ENCODE measurements around the gene CRISPLD2. TPM values are rescaled to one million over a fixed set of nuclear protein-coding genes. Genes with fewer than 3 reads are reported as not detected.
A peak's percentile ranks its signal among the peaks of the same experiment; 100 is the strongest.
"Not testable (repeated sequence)": the region's sequence is repeated elsewhere in the genome, so short reads cannot be mapped to it uniquely, and the experiment has no call there.

Gene CRISPLD2
- total RNA-seq, 1 experiment from 2014 or later = 2.0 TPM

DNA sequence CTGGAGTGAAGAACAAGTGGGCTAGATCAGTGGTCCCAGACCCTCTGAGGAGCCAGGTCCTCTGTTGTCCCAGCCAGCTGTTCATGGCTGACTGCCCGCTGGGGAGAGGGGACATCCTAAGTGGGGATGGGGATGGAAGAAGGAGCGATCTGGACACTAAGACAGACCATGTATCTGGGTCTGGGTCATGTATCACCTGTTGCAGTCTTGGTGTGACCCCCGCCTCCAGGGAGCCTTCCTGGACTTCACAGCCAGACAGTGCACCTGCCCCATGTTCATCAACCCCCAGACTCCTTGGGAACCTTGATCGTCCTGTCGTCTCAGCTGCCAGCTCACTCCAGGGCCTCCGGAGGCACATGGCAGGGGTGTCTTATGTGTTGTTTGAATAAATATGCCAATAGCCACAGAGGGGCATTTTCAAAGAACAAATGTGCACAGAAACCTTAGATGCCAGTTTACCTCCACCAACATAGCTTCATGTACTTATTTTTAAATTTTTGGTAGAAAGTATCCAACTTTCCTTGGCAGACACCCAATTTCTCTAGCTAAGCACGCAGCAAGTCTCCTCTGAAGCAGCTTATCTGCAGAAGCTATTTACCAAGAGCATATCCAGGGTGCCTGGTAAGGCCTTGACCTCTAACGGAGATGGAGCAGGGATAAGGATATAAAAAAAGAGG is 43.2 kb downstream of the CRISPLD2 start:
- H3K4me3 ChIP-seq (ENCODE audit: insufficient read depth, low read depth, low read length) = no peak overlapping the region
- H3K27me3 ChIP-seq (ENCODE audit: control insufficient read depth, insufficient read depth, low read length) = no peaks in the 10 kb centered on the region
- peaks cover 1% of the 10 kb centered on the region; the same call in 1 of the 2 replicates for H3K36me3 ChIP-seq (replicated peaks; ENCODE audit: control insufficient read depth, insufficient read depth, low read length)
- peak; percentile 6 for DNase-seq

DNA sequence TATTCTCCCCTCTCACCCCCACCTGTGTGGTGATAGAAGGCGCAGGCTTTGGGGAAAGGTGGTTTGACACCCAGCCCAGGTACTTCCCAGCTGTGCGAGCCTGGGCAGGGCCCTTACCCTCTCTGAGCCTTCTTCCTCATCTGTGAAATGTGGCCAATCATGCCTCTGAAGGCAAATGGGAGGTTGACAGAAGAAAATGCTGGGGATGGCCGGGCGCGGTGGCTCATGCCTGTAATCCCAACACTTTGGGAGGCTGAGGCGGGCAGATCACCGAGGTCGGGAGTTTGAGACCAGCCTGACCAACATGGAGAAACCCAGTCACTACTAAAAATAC is 43.7 kb downstream of the CRISPLD2 start:
- Histone ChIP-seq H3K36me3 (replicated peaks; ENCODE audit: control insufficient read depth, insufficient read depth, low read length) (peaks cover 1% of the 10 kb centered on the region; the same call in 1 of the 2 replicates), H3K4me3 (ENCODE audit: insufficient read depth, low read depth, low read length) (no peak overlapping the region), H3K27me3 (ENCODE audit: control insufficient read depth, insufficient read depth, low read length) (no peaks in the 10 kb centered on the region)
- peak; percentile 9 for DNase-seq

DNA sequence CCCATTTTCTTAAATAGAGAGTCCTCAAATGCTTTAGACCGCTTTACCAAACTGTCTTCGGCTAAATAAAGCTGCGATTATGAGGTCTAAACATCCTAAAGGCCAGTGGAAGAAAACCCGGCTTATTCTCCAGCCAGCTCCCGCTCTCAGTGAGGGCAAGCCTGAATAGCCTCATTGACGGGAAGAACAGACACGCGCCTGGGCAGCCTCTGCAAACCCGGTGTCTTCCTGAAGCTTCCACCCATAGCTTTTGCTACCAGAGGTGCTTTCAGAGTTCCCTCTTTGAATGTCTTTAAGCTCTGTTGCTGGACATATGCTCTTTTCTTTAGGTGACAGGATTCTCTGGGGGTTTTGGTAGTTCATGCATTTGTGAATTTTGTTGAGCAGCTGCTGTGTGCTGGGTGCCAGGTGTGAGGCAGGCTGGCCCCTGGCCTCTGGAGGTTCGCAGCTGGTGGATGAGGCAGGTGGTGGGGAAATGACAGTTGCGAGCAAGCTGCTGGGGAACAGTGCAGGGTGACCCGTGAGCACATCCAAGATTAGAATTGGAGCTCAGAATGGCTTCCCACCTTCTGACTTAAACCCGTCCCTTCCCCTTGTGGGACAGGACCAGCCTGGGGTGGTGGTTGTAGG is 44.7 kb downstream of the CRISPLD2 start:
- H3K4me3 ChIP-seq (ENCODE audit: insufficient read depth, low read depth, low read length) = no peak overlapping the region
- H3K36me3 ChIP-seq (replicated peaks; ENCODE audit: control insufficient read depth, insufficient read depth, low read length) = peaks cover 1% of the 10 kb centered on the region; the same call in 1 of the 2 replicates
- no peaks in the 10 kb centered on the region for H3K27me3 ChIP-seq (ENCODE audit: control insufficient read depth, insufficient read depth, low read length)
- peak; percentile 40 for DNase-seq

DNA sequence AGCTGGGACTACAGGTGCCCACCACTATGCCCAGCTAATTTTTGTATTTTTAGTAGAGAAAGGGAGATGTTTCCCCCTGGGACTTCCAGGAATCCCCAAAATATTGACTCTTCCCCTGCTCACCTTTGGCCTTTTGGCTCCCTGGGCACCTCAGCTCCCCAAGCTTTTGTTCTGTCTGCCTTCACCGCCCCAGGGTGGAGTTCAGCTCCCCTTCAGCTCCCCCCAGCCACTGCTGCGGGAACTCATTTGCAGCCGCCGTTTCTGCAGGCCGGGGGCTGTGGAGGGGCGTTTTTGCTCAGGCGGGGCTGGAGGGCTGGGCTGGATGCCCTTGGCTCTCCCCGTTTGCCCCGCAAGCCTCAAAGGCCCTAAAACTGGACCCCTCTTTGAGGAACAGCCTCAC is 47.9 kb downstream of the CRISPLD2 start:
- no peak overlapping the region for H3K4me3 ChIP-seq (ENCODE audit: insufficient read depth, low read depth, low read length)
- no peaks in the 10 kb centered on the region for H3K27me3 ChIP-seq (ENCODE audit: control insufficient read depth, insufficient read depth, low read length)
- no peak for DNase-seq
- no peaks in the 10 kb centered on the region; the same call in 1 of the 2 replicates for H3K36me3 ChIP-seq (replicated peaks; ENCODE audit: control insufficient read depth, insufficient read depth, low read length)

DNA sequence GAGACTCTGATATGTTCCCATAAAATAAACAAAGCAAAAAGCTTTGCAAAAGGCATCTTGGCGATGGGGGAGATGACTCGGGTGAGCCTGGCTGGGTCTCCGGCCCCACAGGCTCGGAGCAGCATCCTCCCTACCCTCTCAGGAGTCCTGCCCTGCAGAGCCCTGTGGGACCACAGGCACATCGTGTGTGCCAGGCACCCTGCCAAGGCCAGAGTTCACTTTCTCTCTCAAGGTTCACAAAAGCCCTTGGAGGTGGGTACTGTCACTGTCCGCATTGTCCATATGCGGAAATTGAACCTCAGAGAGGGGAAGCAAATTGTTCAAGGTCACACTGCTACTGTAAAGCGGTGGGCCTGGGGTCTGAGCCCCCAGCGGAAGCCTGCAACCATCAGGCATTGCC is 48.5 kb downstream of the CRISPLD2 start:
- no peak for DNase-seq
- H3K4me3 ChIP-seq (ENCODE audit: insufficient read depth, low read depth, low read length) = no peak overlapping the region
- no peaks in the 10 kb centered on the region; the same call in 1 of the 2 replicates for H3K36me3 ChIP-seq (replicated peaks; ENCODE audit: control insufficient read depth, insufficient read depth, low read length)
- H3K27me3 ChIP-seq (ENCODE audit: control insufficient read depth, insufficient read depth, low read length) = no peaks in the 10 kb centered on the region

DNA sequence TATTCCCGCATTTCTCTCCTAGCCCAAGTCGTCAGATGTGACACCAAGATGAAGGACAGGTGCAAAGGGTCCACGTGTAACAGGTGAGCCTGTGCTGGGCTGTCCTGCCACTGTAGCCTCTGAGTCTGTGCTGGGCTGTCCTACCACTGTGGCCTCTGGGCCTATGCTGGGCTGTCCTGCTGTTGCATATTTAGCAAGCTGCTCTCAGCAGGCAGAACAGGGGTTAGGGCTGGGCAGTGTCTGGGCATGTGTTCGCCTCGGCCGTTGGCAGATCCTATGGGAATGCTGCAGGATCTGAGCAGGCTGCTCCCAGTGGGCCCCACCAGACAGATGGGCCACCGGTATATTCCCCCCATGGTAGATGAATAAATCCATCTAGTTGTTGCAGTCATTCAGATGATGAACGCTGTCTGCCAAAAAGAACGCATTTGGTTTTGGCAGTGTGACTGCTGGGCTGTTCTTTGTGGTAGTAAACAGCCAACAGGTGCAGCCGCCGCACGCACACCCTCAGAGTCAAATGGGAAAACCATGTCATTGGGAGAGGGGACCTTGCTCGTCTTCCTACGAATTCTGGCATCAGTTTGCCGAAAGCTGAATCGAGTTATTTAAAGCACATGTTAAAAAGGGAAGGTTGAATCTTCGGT is 49.2 kb downstream of the CRISPLD2 start:
- H3K36me3 ChIP-seq (replicated peaks; ENCODE audit: control insufficient read depth, insufficient read depth, low read length) = no peaks in the 10 kb centered on the region; the same call in 1 of the 2 replicates
- H3K4me3 ChIP-seq (ENCODE audit: insufficient read depth, low read depth, low read length) = no peak overlapping the region
- no peaks in the 10 kb centered on the region for H3K27me3 ChIP-seq (ENCODE audit: control insufficient read depth, insufficient read depth, low read length)
- no peak for DNase-seq

DNA sequence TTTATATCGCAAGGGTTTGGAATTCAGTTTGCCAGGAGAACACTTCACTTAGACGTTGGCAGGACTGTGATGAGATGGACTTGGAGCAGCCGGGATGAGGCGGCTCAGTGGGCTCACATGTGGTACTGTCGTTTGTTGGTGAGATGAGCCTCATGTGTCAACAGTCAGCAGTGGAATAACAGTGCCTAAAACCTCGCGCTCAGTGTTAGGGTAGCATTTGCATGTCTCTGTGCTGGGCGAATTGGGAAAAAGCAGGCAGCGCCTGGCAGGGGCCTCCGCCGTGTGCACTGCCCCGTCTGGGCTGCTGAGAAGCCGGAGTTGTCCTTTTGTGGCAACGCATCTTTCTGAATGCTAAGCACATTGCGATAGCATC is 49.7 kb downstream of the CRISPLD2 start:
- H3K36me3 ChIP-seq (replicated peaks; ENCODE audit: control insufficient read depth, insufficient read depth, low read length) = peaks cover 2% of the 10 kb centered on the region; the same call in 1 of the 2 replicates
- DNase-seq = no peak
- no peak overlapping the region for H3K4me3 ChIP-seq (ENCODE audit: insufficient read depth, low read depth, low read length)
- no peaks in the 10 kb centered on the region for H3K27me3 ChIP-seq (ENCODE audit: control insufficient read depth, insufficient read depth, low read length)

DNA sequence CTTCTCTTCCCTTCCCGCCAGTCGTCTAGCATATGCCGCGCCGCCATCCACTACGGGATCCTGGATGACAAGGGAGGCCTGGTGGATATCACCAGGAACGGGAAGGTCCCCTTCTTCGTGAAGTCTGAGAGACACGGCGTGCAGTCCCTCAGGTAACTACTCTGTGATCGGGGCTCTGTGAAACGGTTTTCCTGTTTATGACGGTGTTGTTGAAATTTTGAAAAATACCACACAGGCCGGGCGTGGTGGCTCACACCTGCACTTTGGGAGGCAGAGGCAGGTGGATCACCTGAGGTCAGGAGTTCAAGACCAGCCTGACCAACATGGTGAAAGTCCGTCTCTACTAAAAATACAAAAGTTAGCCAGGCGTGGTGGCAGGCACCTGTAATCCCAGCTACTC is 53.2 kb downstream of the CRISPLD2 start:
- not testable (repeated sequence) for H3K27me3 ChIP-seq (ENCODE audit: control insufficient read depth, insufficient read depth, low read length); DNase-seq; H3K4me3 ChIP-seq (ENCODE audit: insufficient read depth, low read depth, low read length); H3K36me3 ChIP-seq (replicated peaks; ENCODE audit: control insufficient read depth, insufficient read depth, low read length)

DNA sequence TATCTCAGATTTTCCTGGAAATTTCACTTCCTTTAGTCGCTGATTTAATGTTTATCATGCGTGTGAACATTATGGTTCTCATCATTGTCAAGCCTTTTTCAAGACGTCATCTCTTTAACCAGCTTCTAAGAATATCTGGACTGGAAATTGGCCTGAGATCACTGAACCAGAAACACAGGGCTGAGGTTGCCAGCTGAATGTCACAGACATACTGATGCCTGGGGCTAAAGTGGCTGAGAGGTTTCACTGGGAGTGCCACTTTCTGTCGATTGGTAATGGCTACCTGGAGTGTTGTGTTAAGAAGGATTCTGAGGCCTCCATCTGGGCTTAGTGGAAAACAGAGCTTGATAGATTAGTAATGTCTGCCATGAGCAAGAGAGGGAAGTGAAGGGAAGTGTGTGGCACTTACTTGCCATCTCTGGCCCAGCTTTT is 54.2 kb downstream of the CRISPLD2 start:
- DNase-seq = no peak
- Histone ChIP-seq H3K27me3 (ENCODE audit: control insufficient read depth, insufficient read depth, low read length) (no peaks in the 10 kb centered on the region), H3K36me3 (replicated peaks; ENCODE audit: control insufficient read depth, insufficient read depth, low read length) (peaks cover 2% of the 10 kb centered on the region; the same call in 1 of the 2 replicates), H3K4me3 (ENCODE audit: insufficient read depth, low read depth, low read length) (no peak overlapping the region)

DNA sequence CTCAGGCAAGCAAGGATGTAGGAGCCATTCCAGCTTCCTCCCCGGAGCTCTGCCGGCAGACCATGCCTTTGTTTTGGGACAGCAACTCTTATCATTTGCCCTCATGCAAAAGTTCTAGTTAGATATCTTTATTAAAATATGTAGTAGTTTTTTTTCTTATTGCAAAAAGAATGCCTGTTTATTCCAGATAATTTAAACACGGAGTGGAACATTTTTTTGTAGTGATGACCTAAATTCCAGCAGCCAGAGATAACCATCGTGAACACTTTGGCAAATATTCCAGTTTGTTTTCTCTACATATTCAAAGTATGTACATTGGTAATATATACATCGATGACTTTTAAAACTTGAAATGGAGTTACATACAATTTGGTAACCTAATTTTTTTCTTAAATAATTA is 54.8 kb downstream of the CRISPLD2 start:
- no peak overlapping the region for H3K4me3 ChIP-seq (ENCODE audit: insufficient read depth, low read depth, low read length)
- DNase-seq = no peak
- no peaks in the 10 kb centered on the region for H3K27me3 ChIP-seq (ENCODE audit: control insufficient read depth, insufficient read depth, low read length)
- H3K36me3 ChIP-seq (replicated peaks; ENCODE audit: control insufficient read depth, insufficient read depth, low read length) = peaks cover 2% of the 10 kb centered on the region; the same call in 1 of the 2 replicates

DNA sequence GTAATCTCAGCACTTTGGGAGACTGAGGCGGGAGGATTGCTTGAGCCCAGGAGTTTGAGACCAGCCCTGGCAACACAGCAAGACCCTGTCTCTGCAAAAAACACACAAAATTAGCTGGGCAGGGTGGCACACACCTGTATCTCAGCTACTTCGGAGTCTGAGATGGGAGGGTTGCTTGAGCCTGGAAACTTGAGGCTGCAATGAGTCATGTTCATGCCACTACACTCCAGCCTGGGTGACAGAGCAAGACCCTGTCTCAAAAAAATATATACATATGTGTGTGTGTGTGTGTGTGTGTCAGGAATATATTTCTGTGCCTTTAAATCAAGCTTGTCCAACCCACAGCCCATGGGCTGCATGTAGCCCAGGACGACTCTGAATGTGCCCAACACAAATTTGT is 55.2 kb downstream of the CRISPLD2 start:
- H3K27me3 ChIP-seq (ENCODE audit: control insufficient read depth, insufficient read depth, low read length) = no peaks in the 10 kb centered on the region

DNA sequence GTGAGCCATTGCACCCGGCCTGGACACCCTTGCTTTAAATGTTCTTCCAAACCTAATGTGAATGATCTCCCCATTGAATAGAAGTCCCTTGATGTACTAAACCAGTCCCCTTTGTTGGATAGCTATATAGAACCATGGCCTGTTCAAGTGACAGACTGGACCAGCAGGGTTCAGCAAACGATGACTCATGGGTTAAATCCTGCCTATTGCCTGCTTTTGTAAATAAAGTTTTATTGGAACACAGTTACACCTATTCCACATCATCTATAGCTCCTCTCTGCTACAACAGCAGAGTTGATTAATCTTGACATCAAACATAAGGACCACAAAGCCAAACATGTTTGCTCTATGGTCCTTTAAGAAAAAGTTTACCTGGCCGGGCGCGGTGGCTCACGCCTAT is 56.1 kb downstream of the CRISPLD2 start:
- Histone ChIP-seq H3K4me3 (ENCODE audit: insufficient read depth, low read depth, low read length) (no peak overlapping the region), H3K27me3 (ENCODE audit: control insufficient read depth, insufficient read depth, low read length) (no peaks in the 10 kb centered on the region), H3K36me3 (replicated peaks; ENCODE audit: control insufficient read depth, insufficient read depth, low read length) (peaks cover 2% of the 10 kb centered on the region; the same call in 1 of the 2 replicates)
- no peak for DNase-seq

More for the DNA sequence above, 55.2 kb downstream of the CRISPLD2 start:
- no peak overlapping the region for H3K4me3 ChIP-seq (ENCODE audit: insufficient read depth, low read depth, low read length)
- no peak for DNase-seq
- peaks cover 2% of the 10 kb centered on the region; the same call in 1 of the 2 replicates for H3K36me3 ChIP-seq (replicated peaks; ENCODE audit: control insufficient read depth, insufficient read depth, low read length)

DNA sequence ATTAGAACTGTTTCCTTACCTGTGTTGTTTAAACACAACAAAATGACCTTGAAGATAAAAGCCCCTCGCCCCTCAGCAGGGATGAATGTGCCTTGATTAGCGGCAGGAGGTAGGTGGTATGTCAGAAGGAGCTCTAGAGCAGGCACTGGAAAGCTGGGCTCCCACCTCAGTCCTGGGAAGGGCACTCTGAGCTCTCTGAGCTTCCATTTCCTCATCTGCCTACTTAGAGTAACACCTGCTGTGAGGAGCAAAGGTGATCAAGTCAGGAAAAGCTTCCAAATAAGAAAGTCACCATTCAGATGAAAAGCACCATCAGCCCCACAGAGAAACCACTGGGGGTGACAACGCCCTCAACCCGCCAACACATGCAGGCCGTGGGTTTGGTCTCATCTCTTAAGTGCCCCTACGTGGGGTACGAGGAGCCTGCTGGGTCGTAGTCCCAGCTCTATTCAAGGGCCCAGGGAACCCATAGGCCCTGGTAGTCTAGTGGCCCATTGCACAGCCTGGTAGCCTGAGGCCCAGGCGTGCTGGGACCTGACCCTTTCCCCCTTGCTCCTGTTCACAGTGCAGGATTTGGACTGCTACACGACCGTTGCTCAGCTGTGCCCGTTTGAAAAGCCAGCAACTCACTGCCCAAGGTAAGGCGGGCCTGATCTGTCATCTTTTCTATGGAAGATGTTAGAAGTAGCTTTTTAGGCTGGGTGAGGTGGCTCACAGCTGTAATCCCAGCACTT is 57.3 kb downstream of the CRISPLD2 start:
- no peaks in the 10 kb centered on the region for H3K27me3 ChIP-seq (ENCODE audit: control insufficient read depth, insufficient read depth, low read length)
- peak; percentile 52 for DNase-seq
- no peak overlapping the region for H3K4me3 ChIP-seq (ENCODE audit: insufficient read depth, low read depth, low read length)
- H3K36me3 ChIP-seq (replicated peaks; ENCODE audit: control insufficient read depth, insufficient read depth, low read length) = peaks cover 2% of the 10 kb centered on the region; the same call in 1 of the 2 replicates

DNA sequence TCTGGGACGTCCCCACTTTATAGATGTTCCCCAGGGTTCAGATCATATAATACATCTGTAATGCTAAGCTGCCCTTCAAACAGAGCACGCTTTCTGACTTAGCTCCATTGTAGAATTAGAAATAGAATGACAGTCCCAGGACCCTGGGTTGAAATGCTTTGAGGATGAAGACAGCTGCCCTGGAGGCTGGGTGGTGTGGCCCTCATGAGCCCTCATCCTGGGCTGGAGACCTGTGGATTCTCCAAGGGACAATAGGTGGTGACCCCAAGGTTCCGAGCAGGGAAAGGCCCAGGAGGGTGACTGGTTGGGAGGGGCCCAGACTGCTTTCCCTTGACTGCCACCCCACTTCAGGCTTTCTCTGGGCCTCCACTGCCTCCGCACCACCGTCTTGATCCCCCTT is 59.0 kb downstream of the CRISPLD2 start:
- Histone ChIP-seq H3K27me3 (ENCODE audit: control insufficient read depth, insufficient read depth, low read length) (no peaks in the 10 kb centered on the region), H3K4me3 (ENCODE audit: insufficient read depth, low read depth, low read length) (no peak overlapping the region), H3K36me3 (replicated peaks; ENCODE audit: control insufficient read depth, insufficient read depth, low read length) (peaks cover 2% of the 10 kb centered on the region; the same call in 1 of the 2 replicates)
- DNase-seq = no peak

Data from H7 (cell line).